ENCODE data around the gene REN. TPM values are rescaled to one million over a fixed set of nuclear protein-coding genes. Genes with fewer than 3 reads are reported as not detected.
A peak's percentile ranks its signal among the peaks of the same experiment; 100 is the strongest.

Gene REN
- total and polyA plus RNA-seq, 2 of the 8 experiments (the other 6 are each of a cell fraction or from before 2014, with no cell fraction given), result 0.05 TPM; not detected in 1

- Histone ChIP-seq H2BK15ac (ENCODE audit: low read length) (peak overlapping the region; percentile 81; the same call in 1 of the 2 replicates), H4K5ac (ENCODE audit: insufficient read length, low read depth, low read length) (no peak overlapping the region), H4K91ac (replicated peaks; ENCODE audit: insufficient read length, low read length) (peak overlapping the region; percentile 67), H3K4me2 (ENCODE audit: insufficient read depth in 1 of 2, low read depth in 2 of 2, low read length in 2 of 2) (no peak overlapping the region), H3K9me3 (ENCODE audit: insufficient read depth in 2 of 2, low read depth in 1 of 2, low read length in 1 of 2) (no peaks in the 10 kb centered on the region), H3K4me1 (replicated peaks in 1 of 4; ENCODE audit: control insufficient read depth in 3 of 4, insufficient read depth in 4 of 4, low read length in 3 of 4) (peaks cover 3 to 26% (median 18%) of the 10 kb centered on the region in 4 experiments), H3K27me3 (replicated peaks in 1 of 4; ENCODE audit: control insufficient read depth in 3 of 4, extremely low read depth in 1 of 4, insufficient read depth in 3 of 4, low read length in 3 of 4) (no peaks in the 10 kb centered on the region), H3K79me2 (ENCODE audit: control insufficient read depth in 1 of 2, insufficient read depth in 2 of 2, low read length in 2 of 2) (peaks cover 5 to 79% of the 10 kb centered on the region in 2 experiments; a peak in 3 of 4 replicates), H3K18ac (ENCODE audit: extremely low read depth, low read length) (no peak overlapping the region), H2BK120ac (replicated peaks; ENCODE audit: low read depth, low read length) (no peak overlapping the region), H3K23me2 (ENCODE audit: low read depth, low read length) (no peaks in the 10 kb centered on the region; the same call in 1 of the 2 replicates), H4K20me1 (replicated peaks in 1 of 2; ENCODE audit: control insufficient read depth in 1 of 2, insufficient read depth in 2 of 2, low read length in 2 of 2) (peaks cover 13 to 31% of the 10 kb centered on the region in 2 experiments), H3K56ac (replicated peaks; ENCODE audit: insufficient read length, low read depth, low read length) (no peak overlapping the region), H2BK5ac (ENCODE audit: low read depth, low read length) (peak overlapping the region; percentile 72; the same call in 1 of the 2 replicates), H2AK5ac (ENCODE audit: low read depth, low read length) (0 out of 2 replicates have a peak overlapping the region, but pooled peaks have one; percentile 76), H4K8ac (ENCODE audit: extremely low read depth, insufficient read depth, low read length) (no peak overlapping the region), H2BK12ac (ENCODE audit: low read depth, low read length) (0 out of 2 replicates have a peak overlapping the region, but pooled peaks have one; percentile 41), H3K9ac (replicated peaks in 1 of 4; ENCODE audit: extremely low read depth in 1 of 4, low read depth in 3 of 4, low read length in 3 of 4) (no peak overlapping the region), H3K23ac (ENCODE audit: insufficient read length) (no peak overlapping the region), H3K4ac (replicated peaks; ENCODE audit: insufficient read length, low read depth, low read length) (no peak overlapping the region), H2AFZ (ENCODE audit: low read length) (no peak overlapping the region), H3K36me3 (ENCODE audit: control insufficient read depth in 2 of 4, insufficient read depth in 4 of 4, low read length in 3 of 4) (peaks cover 14 to 35% (median 19%) of the 10 kb centered on the region in 4 experiments), H3K14ac (ENCODE audit: insufficient read length) (no peak overlapping the region), H3K27ac (ENCODE audit: low read depth, low read length) (peak overlapping the region; percentile 44), H3K79me1 (ENCODE audit: low read depth, low read length) (peaks cover 17% of the 10 kb centered on the region), H3K4me3 (ENCODE audit: extremely low read depth in 1 of 4, insufficient read depth in 2 of 4, low read depth in 3 of 4, low read length in 4 of 4) (no peak overlapping the region), H2BK20ac (ENCODE audit: low read length) (0 out of 2 replicates have a peak overlapping the region, but pooled peaks have one; percentile 72)
- CTCF ChIA-PET (ENCODE audit: partially characterized antibody), result interaction anchor here (0.6 to 7.6 kb wide), 11 partner anchors 13 to 242 kb away, joined by 3 to 105 read pairs (median 3); partner anchors contain the start of gene SOX13
- DNase-seq (ENCODE audit: low read depth in 1 of 2, low spot score in 2 of 2), result no peak
- WGBS, 2 experiments (ENCODE audit: extremely low coverage in 1 of 2, insufficient coverage in 1 of 2, insufficient read length in 1 of 2, insufficient replicate concordance in 2 of 2, low coverage in 1 of 2, low lambda C conversion rate in 2 of 2, missing lambda C conversion rate in 1 of 2), result 80% methylated on average over 9 of the region's 11 CpGs; no CpG with 5 or more reads in 1 of the 2 experiments
- POLR2A ChIA-PET (ENCODE audit: partially characterized antibody), result interaction anchor here (1.1 to 1.8 kb wide), 7 partner anchors 8 to 247 kb away, joined by 3 to 5 read pairs (median 4); no protein-coding TSS in a partner anchor
- TF ChIP-seq USF2 (IDR thresholded peaks at IDR 0.05; ENCODE audit: low read length) (no peak), BACH1 (IDR thresholded peaks at IDR 0.05; ENCODE audit: low read length) (0 out of 2 replicates have a peak, but pooled peaks have one; percentile 38), RAD21 (IDR thresholded peaks at IDR 0.05 in 1 of 2, conservative IDR thresholded peaks at IDR 0.05 in 1 of 2; ENCODE audit: low read depth in 2 of 2, low read length in 2 of 2) (peak; percentile 22 to 54; a peak in 2 of 4 replicates), CTCF (IDR thresholded peaks at IDR 0.05; ENCODE audit: control extremely low read depth in 1 of 3, insufficient read depth in 1 of 3, low read depth in 1 of 3, low read length in 3 of 3) (peak; percentile 31 to 49 (median 37); a peak in 3 of 4 replicates)
- no peak for FAIRE-seq
Observed at GRCh38 chr1:204112876-204113730, 53.0 kb downstream of the REN start.
